ENCODE data around the gene PRM3.

DNA sequence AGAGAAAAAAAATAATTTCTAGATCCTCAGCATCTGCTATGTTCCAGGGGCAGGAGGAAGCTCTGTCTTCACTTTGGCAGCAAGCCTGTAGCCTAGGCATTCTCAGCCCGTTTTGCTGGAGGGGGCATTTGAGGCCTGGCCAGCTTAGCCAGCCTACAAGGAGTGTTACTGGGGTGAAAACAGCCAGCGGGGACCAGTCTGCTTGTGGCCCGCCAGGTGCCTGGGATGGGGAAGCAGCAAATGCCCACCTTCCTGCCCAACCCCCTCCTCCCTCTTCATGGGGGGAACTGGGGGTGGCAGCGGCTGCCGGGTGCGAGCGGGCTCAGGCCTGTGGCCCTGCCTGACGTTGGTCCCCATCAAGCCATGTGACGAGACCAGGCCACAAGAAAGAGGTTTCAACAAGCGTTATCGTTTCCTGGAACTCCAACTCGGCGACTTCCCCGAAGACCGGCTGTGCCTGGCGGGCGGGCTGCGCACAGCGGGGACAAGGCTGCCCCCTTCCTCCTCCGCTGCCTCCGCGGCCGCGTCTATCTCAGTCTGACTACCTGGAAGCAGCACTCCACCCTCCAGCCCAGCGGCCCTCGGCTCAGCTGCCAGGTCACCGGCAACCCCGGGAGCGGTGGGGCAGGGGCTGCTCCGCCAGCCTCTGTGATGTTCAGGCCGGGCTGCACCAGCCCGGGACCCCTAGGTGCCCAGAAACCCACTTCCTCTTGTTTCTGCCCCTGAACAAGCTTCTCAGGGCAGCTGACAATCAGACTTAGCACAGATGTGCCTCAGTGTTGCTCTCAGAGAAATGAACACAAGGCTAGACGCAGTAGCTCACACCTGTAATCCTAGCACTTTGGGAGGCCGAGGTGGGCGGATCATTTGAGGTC is 40.3 kb downstream of the PRM3 start:
- TF ChIP-seq TAF1 (IDR thresholded peaks at IDR 0.05; ENCODE audit: low read depth, low read length) (no peak), POLR2AphosphoS5 (IDR thresholded peaks at IDR 0.05; ENCODE audit: low read depth, low read length) (no peak), EP300 (IDR thresholded peaks at IDR 0.05; ENCODE audit: borderline replicate concordance in 1 of 2, low read depth in 2 of 2, low read length in 2 of 2) (no peak)
- TF ChIP-seq, protein P1, sequence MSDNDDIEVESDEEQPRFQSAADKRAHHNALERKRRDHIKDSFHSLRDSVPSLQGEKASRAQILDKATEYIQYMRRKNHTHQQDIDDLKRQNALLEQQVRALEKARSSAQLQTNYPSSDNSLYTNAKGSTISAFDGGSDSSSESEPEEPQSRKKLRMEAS (IDR thresholded peaks at IDR 0.05), result no peak
- TF ChIP-seq, protein P2, sequence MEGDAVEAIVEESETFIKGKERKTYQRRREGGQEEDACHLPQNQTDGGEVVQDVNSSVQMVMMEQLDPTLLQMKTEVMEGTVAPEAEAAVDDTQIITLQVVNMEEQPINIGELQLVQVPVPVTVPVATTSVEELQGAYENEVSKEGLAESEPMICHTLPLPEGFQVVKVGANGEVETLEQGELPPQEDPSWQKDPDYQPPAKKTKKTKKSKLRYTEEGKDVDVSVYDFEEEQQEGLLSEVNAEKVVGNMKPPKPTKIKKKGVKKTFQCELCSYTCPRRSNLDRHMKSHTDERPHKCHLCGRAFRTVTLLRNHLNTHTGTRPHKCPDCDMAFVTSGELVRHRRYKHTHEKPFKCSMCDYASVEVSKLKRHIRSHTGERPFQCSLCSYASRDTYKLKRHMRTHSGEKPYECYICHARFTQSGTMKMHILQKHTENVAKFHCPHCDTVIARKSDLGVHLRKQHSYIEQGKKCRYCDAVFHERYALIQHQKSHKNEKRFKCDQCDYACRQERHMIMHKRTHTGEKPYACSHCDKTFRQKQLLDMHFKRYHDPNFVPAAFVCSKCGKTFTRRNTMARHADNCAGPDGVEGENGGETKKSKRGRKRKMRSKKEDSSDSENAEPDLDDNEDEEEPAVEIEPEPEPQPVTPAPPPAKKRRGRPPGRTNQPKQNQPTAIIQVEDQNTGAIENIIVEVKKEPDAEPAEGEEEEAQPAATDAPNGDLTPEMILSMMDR (IDR thresholded peaks at IDR 0.05; ENCODE audit: control extremely low read depth in 1 of 3, insufficient read depth in 1 of 3, low read depth in 1 of 3, low read length in 3 of 3), result no peak
